ENCODE measurements around the gene RBPJ.

The RBPJ gene

GRCh38 chr4:26320538-26321372 is at the start of gene RBPJ:
Gene RBPJ, plus strand, starts transcription at chr4:26321014. Its CDS starts 15 bp downstream, at chr4:26321029.
- DNase-seq: peak; percentile 96

GRCh38 chr4:26271703-26272102 is 49.1 kb upstream of the RBPJ start:
- no peak for DNase-seq

- DNase-seq: peak; percentile 65
Measured at GRCh38 chr4:26272654-26273615, 47.9 kb upstream of the RBPJ start.

GRCh38 chr4:26273616-26273980 is 47.2 kb upstream of the RBPJ start:
- peak; percentile 68 for DNase-seq

- DNase-seq: peak; percentile 51
Measured at GRCh38 chr4:26275281-26275680, 45.5 kb upstream of the RBPJ start.

GRCh38 chr4:26279446-26279845 is 41.4 kb upstream of the RBPJ start:
- no peak for DNase-seq

GRCh38 chr4:26281881-26282280 is 38.9 kb upstream of the RBPJ start:
- DNase-seq: no peak

GRCh38 chr4:26284536-26284935 is 36.3 kb upstream of the RBPJ start:
- no peak for DNase-seq

GRCh38 chr4:26285272-26285671 is 35.5 kb upstream of the RBPJ start:
- DNase-seq: no peak

GRCh38 chr4:26287756-26288155 is 33.1 kb upstream of the RBPJ start:
- DNase-seq: peak; percentile 77

GRCh38 chr4:26288355-26288909 is 32.4 kb upstream of the RBPJ start:
- DNase-seq: peak; percentile 92

GRCh38 chr4:26289401-26289800 is 31.4 kb upstream of the RBPJ start:
- peak; percentile 33 for DNase-seq

GRCh38 chr4:26290321-26290720 is 30.5 kb upstream of the RBPJ start:
- no peak for DNase-seq

- DNase-seq: no peak
Measured at GRCh38 chr4:26294904-26295303, 25.9 kb upstream of the RBPJ start.

GRCh38 chr4:26296021-26296420 is 24.8 kb upstream of the RBPJ start:
- DNase-seq: no peak

- no peak for DNase-seq
Measured at GRCh38 chr4:26296514-26296913, 24.3 kb upstream of the RBPJ start.

GRCh38 chr4:26297219-26297618 is 23.6 kb upstream of the RBPJ start:
- DNase-seq: no peak

GRCh38 chr4:26298198-26298947 is 22.4 kb upstream of the RBPJ start:
- no peak for DNase-seq

GRCh38 chr4:26299254-26299882 is 21.4 kb upstream of the RBPJ start:
- DNase-seq: peak; percentile 71

- no peak for DNase-seq
Measured at GRCh38 chr4:26300314-26301307, 20.2 kb upstream of the RBPJ start.
